Measurements from ENCODE around the gene CYB561D1.

The CYB561D1 gene

GRCh38 chr1:109530457-109531087 is 36.7 kb downstream of the CYB561D1 start:
- TF ChIP-seq GABPA (IDR thresholded peaks at IDR 0.05; ENCODE audit: low read depth) (no peak), CTCF (IDR thresholded peaks at IDR 0.05; ENCODE audit: insufficient read depth, low read length) (no peak), REST (IDR thresholded peaks at IDR 0.05; ENCODE audit: insufficient replicate concordance, low read depth) (no peak), SPI1 (IDR thresholded peaks at IDR 0.05; ENCODE audit: borderline replicate concordance, low read depth) (no peak), POLR2AphosphoS5 (IDR thresholded peaks at IDR 0.05; ENCODE audit: low read depth) (no peak)
- DNase-seq (ENCODE audit: low read depth in 1 of 2, low spot score in 1 of 2) = no peak
- no peak overlapping the region for H3K4me3 ChIP-seq (replicated peaks; ENCODE audit: insufficient read depth, low read length)
- H3K27ac ChIP-seq (replicated peaks) = no peak overlapping the region
- no peaks in the 10 kb centered on the region for H3K27me3 ChIP-seq (ENCODE audit: insufficient read depth, poor library complexity, severe bottlenecking)

GRCh38 chr1:109531380-109531779 is 37.5 kb downstream of the CYB561D1 start:
- no peak for TF ChIP-seq POLR2AphosphoS5 (IDR thresholded peaks at IDR 0.05; ENCODE audit: low read depth)
- no peak for TF ChIP-seq REST (IDR thresholded peaks at IDR 0.05; ENCODE audit: insufficient replicate concordance, low read depth)
- TF ChIP-seq GABPA (IDR thresholded peaks at IDR 0.05; ENCODE audit: low read depth) = no peak
- no peak for TF ChIP-seq SPI1 (IDR thresholded peaks at IDR 0.05; ENCODE audit: borderline replicate concordance, low read depth)
- TF ChIP-seq CTCF (IDR thresholded peaks at IDR 0.05; ENCODE audit: insufficient read depth, low read length) = no peak
- Histone ChIP-seq H3K27ac (replicated peaks) (no peak overlapping the region), H3K27me3 (ENCODE audit: insufficient read depth, poor library complexity, severe bottlenecking) (no peaks in the 10 kb centered on the region), H3K4me3 (replicated peaks; ENCODE audit: insufficient read depth, low read length) (no peak overlapping the region)
- DNase-seq (ENCODE audit: low read depth in 1 of 2, low spot score in 1 of 2) = no peak

- no peak for DNase-seq (ENCODE audit: low read depth in 1 of 2, low spot score in 1 of 2)
- H3K27ac ChIP-seq (replicated peaks) = no peak overlapping the region
- no peaks in the 10 kb centered on the region for H3K27me3 ChIP-seq (ENCODE audit: insufficient read depth, poor library complexity, severe bottlenecking)
- TF ChIP-seq GABPA (IDR thresholded peaks at IDR 0.05; ENCODE audit: low read depth) = no peak
- TF ChIP-seq SPI1 (IDR thresholded peaks at IDR 0.05; ENCODE audit: borderline replicate concordance, low read depth) = no peak
- no peak for TF ChIP-seq REST (IDR thresholded peaks at IDR 0.05; ENCODE audit: insufficient replicate concordance, low read depth)
- TF ChIP-seq POLR2AphosphoS5 (IDR thresholded peaks at IDR 0.05; ENCODE audit: low read depth) = no peak
- H3K4me3 ChIP-seq (replicated peaks; ENCODE audit: insufficient read depth, low read length) = no peak overlapping the region
Observed at GRCh38 chr1:109531826-109532364, 38.0 kb downstream of the CYB561D1 start.

Data from HL-60 (cell line).